Ishikawa (cell line): ENCODE results near the gene GPT2.

ENCODE experiments used
- CREB1 ChIP-seq: IDR thresholded peaks from 2 replicates; pipeline ENCODE4 v1.6.1; 2012; ENCODE audit warnings: low read depth
- EP300 ChIP-seq: IDR thresholded peaks from 2 replicates; pipeline ENCODE4 v1.6.1; 2012; ENCODE audit warnings: borderline replicate concordance
- FOXM1 ChIP-seq: IDR thresholded peaks from 2 replicates; pipeline ENCODE4 v1.6.1; 2012; ENCODE audit warnings: low read depth, borderline replicate concordance
- MAX ChIP-seq: IDR thresholded peaks from 2 replicates; pipeline ENCODE4 v1.6.1; 2012
- RAD21 ChIP-seq: IDR thresholded peaks from 2 replicates; pipeline ENCODE4 v1.6.1; 2012; ENCODE audit warnings: low read depth
- REST ChIP-seq: IDR thresholded peaks from 2 replicates; pipeline ENCODE4 v1.6.1; 2012; ENCODE audit warnings: low read depth, mild to moderate bottlenecking
- TAF1 ChIP-seq: IDR thresholded peaks from 2 replicates; pipeline ENCODE4 v1.6.1; 2012; ENCODE audit warnings: low read depth, mild to moderate bottlenecking
- TCF12 ChIP-seq: IDR thresholded peaks from 2 replicates; pipeline ENCODE4 v1.6.1; 2012; ENCODE audit warnings: low read depth
- TEAD4 ChIP-seq: IDR thresholded peaks from 2 replicates; pipeline ENCODE4 v1.6.1; 2012
- YY1 ChIP-seq: IDR thresholded peaks from 2 replicates; pipeline ENCODE4 v1.6.1; 2012; ENCODE audit warnings: low read depth

- TF ChIP-seq EP300, result no peak
- TF ChIP-seq TEAD4, result no peak
- TF ChIP-seq RAD21, result no peak
- TF ChIP-seq REST, result no peak
- no peak for TF ChIP-seq TAF1
- TF ChIP-seq CREB1, result no peak
- TF ChIP-seq FOXM1, result no peak
- no peak for TF ChIP-seq YY1
- TF ChIP-seq TCF12, result no peak
- no peak for TF ChIP-seq MAX
Measured at GRCh38 chr16:46926470-46927225, 42.5 kb downstream of the GPT2 start.
